K562 (cell line): Measurements from ENCODE around the gene FBLIM1. TPM values are rescaled to one million over a fixed set of nuclear protein-coding genes. Genes with fewer than 3 reads are reported as not detected.

ENCODE experiments used
- ATAC-seq: fragments of 200-7000 bp; cut with Tn5 transposase; 3 replicates; pipeline ENCODE4 v1.9.1; 2020; ENCODE audit warnings: moderate library complexity
- BruUV-seq: library from RNA; stranded (reverse); fragments of 400-500 nt; replicated peaks from 2 replicates; lab custom pipeline; 2021; lab: Mats Ljungman, UMichigan
- CTCF ChIA-PET: fragments of 300-600 bp; formaldehyde crosslinking; extraction: SDS; loops from one replicate; lab custom pipeline; 2021; ENCODE audit warnings: low intra/inter-chr PET ratio; lab: Yijun Ruan, JAX
- POLR2A ChIA-PET: fragments of 300-600, 350-650 bp; sonication (Branson Sonifier 250); formaldehyde crosslinking; extraction: SDS; loops from one replicate; lab custom pipeline; 2021; ENCODE audit warnings: antibody characterized with exemption, inconsistent platforms; lab: Yijun Ruan, JAX
- DNase-seq, 4 experiments: peaks; one replicate each; pipeline versions ENCODE4 v3.0.0 to v3.0.0-alpha.2; 2011 to 2018; ENCODE audit warnings: low spot score in 3 of 4, mixed read lengths in 3 of 4; ENCODE audit errors: extremely low read depth in 1 of 4
- FAIRE-seq: peaks from 2 replicates; lab custom pipeline; 2011; peaks lifted over from hg19 to GRCh38; lab: Jason Lieb, UNC
- H2AFZ ChIP-seq: 2 replicates; pipeline ENCODE4 v1.6.0; 2011; ENCODE audit warnings: low read depth, low read length, control low read depth, inconsistent platforms
- H3K27ac ChIP-seq: fragments of 200-600 bp; 3 replicates; pipeline ENCODE4 v1.8.0; 2011; ENCODE audit warnings: low read depth, mild to moderate bottlenecking, control low read depth, inconsistent platforms, low read length, moderate library complexity, mixed read lengths; ENCODE audit errors: extremely low read depth
- H3K27me3 ChIP-seq, 2 experiments: fragments of 300-600 bp in 1 of 2; 2 replicates in 1 of 2; 3 replicates in 1 of 2; pipeline versions ENCODE4 v1.6.0 to v1.8.0; 2011; ENCODE audit warnings: inconsistent platforms in 2 of 2, low read length in 2 of 2, mild to moderate bottlenecking in 1 of 2, mixed read lengths in 1 of 2, moderate library complexity in 1 of 2; ENCODE audit not compliant: control insufficient read depth in 2 of 2, insufficient read depth in 2 of 2
- H3K36me3 ChIP-seq: fragments of 300-600 bp; 3 replicates; pipeline ENCODE4 v1.8.0; 2011; ENCODE audit warnings: mild to moderate bottlenecking, low read length, inconsistent platforms; ENCODE audit not compliant: control insufficient read depth, insufficient read depth
- H3K4me1 ChIP-seq, 2 experiments: fragments of 200-600 bp in 1 of 2; replicated peaks in 1 of 2; 2 replicates in 1 of 2; 3 replicates in 1 of 2; pipeline versions ENCODE4 v1.5.1 to v1.8.0; 2011; ENCODE audit warnings: inconsistent platforms in 2 of 2, low read length in 2 of 2, mild to moderate bottlenecking in 1 of 2, mixed read lengths in 1 of 2, moderate library complexity in 1 of 2; ENCODE audit not compliant: control insufficient read depth in 2 of 2, insufficient read depth in 2 of 2
- H3K4me2 ChIP-seq: 2 replicates; pipeline ENCODE4 v1.6.1; 2011; ENCODE audit warnings: low read length, control low read depth, inconsistent platforms, mixed read lengths; ENCODE audit not compliant: insufficient read depth
- H3K4me3 ChIP-seq: fragments of 200-600 bp; sonication (generic), shearing (Covaris generic); 2 replicates; pipeline ENCODE4 v1.5.1; 2016; ENCODE audit warnings: control low read depth, inconsistent platforms
- H3K79me2 ChIP-seq: fragments of 200-600 bp; 3 replicates; pipeline ENCODE4 v1.8.0; 2011; ENCODE audit warnings: low read length, inconsistent platforms; ENCODE audit not compliant: control insufficient read depth, insufficient read depth
- H3K9ac ChIP-seq, 2 experiments: 2 replicates each; pipeline versions ENCODE4 v1.6.0 to v1.6.1; 2011; ENCODE audit warnings: low read depth in 2 of 2, low read length in 2 of 2, control low read depth in 1 of 2, inconsistent platforms in 1 of 2, mild to moderate bottlenecking in 1 of 2, mixed read lengths in 1 of 2; ENCODE audit not compliant: insufficient read depth in 1 of 2
- H3K9me1 ChIP-seq: one replicate; pipeline ENCODE4 v1.6.0; 2011; ENCODE audit warnings: inconsistent platforms, mild to moderate bottlenecking, low read length, moderate library complexity; ENCODE audit not compliant: control insufficient read depth, insufficient read depth
- H3K9me3 ChIP-seq: replicated peaks from 2 replicates; pipeline ENCODE4 v1.5.1; 2011; ENCODE audit warnings: low read depth, low read length, inconsistent platforms; ENCODE audit not compliant: control insufficient read depth, insufficient read depth
- H4K20me1 ChIP-seq: replicated peaks from 2 replicates; pipeline ENCODE4 v1.6.1; 2011; ENCODE audit warnings: low read length, inconsistent platforms, mixed read lengths; ENCODE audit not compliant: control insufficient read depth, insufficient read depth
- ATF1 ChIP-seq, 2 experiments: fragments of 450-650 bp in 1 of 2; IDR thresholded peaks; 2 replicates each; pipeline ENCODE4 v1.6.1; 2016; ENCODE audit warnings: missing compliant biosample characterization in 1 of 2, missing genetic modification characterization in 1 of 2
- POLR2AphosphoS5 ChIP-seq: IDR thresholded peaks from 2 replicates; pipeline ENCODE4 v1.6.1; 2011; ENCODE audit warnings: mild to moderate bottlenecking, low read depth, low read length, moderate library complexity; ENCODE audit not compliant: control insufficient read depth, insufficient read depth
- POLR2G ChIP-seq: fragments of 200-400 bp; formaldehyde crosslinking; IDR thresholded peaks from 2 replicates; pipeline ENCODE4 v1.6.1; 2017; ENCODE audit warnings: low read depth, mild to moderate bottlenecking, antibody characterized with exemption, low read length, moderate library complexity
- TRIM24 ChIP-seq, 2 experiments: fragments of 450-650 bp; IDR thresholded peaks; 2 replicates each; pipeline ENCODE4 v1.6.1; 2016
- ZNF212 ChIP-seq: fragments of 450-650 bp; formaldehyde crosslinking; IDR thresholded peaks from 2 replicates; pipeline ENCODE4 v1.4.0; 2020; ENCODE audit warnings: mild to moderate bottlenecking
- ZNF347 ChIP-seq: fragments of 450-650 bp; formaldehyde crosslinking; IDR thresholded peaks from 2 replicates; pipeline ENCODE4 v1.4.0; 2020; ENCODE audit warnings: low read depth, mild to moderate bottlenecking, moderate library complexity
- ZNF75A ChIP-seq: fragments of 450-650 bp; formaldehyde crosslinking; IDR thresholded peaks from 2 replicates; pipeline ENCODE4 v1.4.0; 2020; ENCODE audit warnings: mild to moderate bottlenecking
- WGBS: fragments of 100-300 bp; shearing (Covaris generic); methylation state at CpG from one replicate; pipeline ENCODE4 v1.1.6; 2016; ENCODE audit warnings: low coverage, mixed read lengths; ENCODE audit not compliant: insufficient coverage; ENCODE audit errors: missing lambda C conversion rate; 5-methylcytosine and 5-hydroxymethylcytosine counted together
- in situ Hi-C: fragments of 300-500 bp; cut with MboI; formaldehyde crosslinking; loops from 4 replicates; pipeline ENCODE4 v1.15.0; 2018; ENCODE audit warnings: inconsistent platforms, mixed read lengths
- intact Hi-C: fragments of 100-400 bp; cut with micrococcal nuclease; formaldehyde crosslinking; loops from 2 replicates; pipeline ENCODE4 v1.14.2; 2022
- polyA plus RNA-seq, 8 experiments: library from polyadenylated mRNA; depleted of rRNA in 4 of 8; stranded (reverse) in 5 of 8; unstranded in 3 of 8; fragments of >200 nt; fragmentation: Nextera tagmentation in 2 of 8; fragmentation: Illumina TruSeq in 1 of 8; extraction: Ambion mirVana in 2 of 8; extraction: Trizol in 1 of 8; gene quantifications; 2 replicates each; pipeline versions ENCODE4 v1.2.1 to v1.2.3, GENCODE V29; 2011 to 2014; ENCODE audit warnings: inconsistent platforms in 1 of 8, missing spikeins in 1 of 8
- total RNA-seq, 7 experiments: library from RNA; depleted of rRNA in 6 of 7; stranded (reverse); fragments of >200 nt in 6 of 7; fragmentation: Illumina TruSeq in 2 of 7; extraction: Trizol in 2 of 7; gene quantifications; 2 replicates each; pipeline versions ENCODE4 v1.2.1 to v1.2.3, GENCODE V29; 2011 to 2021; ENCODE audit warnings: low replicate concordance in 1 of 7
- TF ChIP-seq, protein P1 (sequence below): IDR thresholded peaks from 2 replicates; pipeline ENCODE4 v1.6.1; 2016; ENCODE audit warnings: missing genetic modification characterization, missing compliant biosample characterization
- TF ChIP-seq, protein P2 (sequence below): fragments of 250-450 bp; sonication (Bioruptor Pico); IDR thresholded peaks from 2 replicates; pipeline ENCODE4 v1.4.0; 2020; ENCODE audit warnings: mild to moderate bottlenecking, moderate library complexity, borderline replicate concordance

Gene FBLIM1
- total and polyA plus RNA-seq, 9 of the 15 experiments (the other 6 are each of a cell fraction or from before 2014, with no cell fraction given), result 0.14 to 0.24 TPM; not detected in 7

DNA sequence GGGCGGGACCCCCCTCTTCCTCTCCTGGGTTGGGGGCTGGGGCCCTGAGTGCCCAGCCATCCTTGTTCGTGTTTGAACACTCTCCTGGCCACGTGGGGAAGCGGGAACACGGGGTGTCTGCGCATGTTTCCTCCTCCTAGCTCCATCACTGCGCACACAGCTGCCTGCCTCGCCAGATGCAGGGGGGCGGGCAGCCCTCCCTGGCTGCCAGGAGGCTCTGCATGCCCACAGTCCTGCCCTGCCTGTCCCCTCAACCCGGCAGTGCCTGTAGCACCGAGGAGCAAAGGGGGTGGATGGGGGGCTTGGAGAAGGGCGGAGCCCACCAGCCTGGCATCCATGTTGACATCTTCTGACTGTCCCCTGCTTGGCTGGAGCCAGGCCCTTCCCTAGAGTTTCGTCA, 24.3 kb upstream of the FBLIM1 start:
- POLR2A ChIA-PET, result interaction anchor here (0.5 to 1.0 kb wide), 3 partner anchors 12 to 282 kb away, joined by 3 read pairs; no protein-coding TSS in a partner anchor
- BruUV-seq, result no TSS peak
- 75% methylated on average over 11 of the region's 13 CpGs for WGBS

More for the DNA sequence above, 24.3 kb upstream of the FBLIM1 start:
- Histone ChIP-seq H3K4me2 (no peak overlapping the region), H3K9ac (no peak overlapping the region; a peak in 1 of 4 replicates), H3K27me3 (no peaks in the 10 kb centered on the region), H3K27ac (no peak overlapping the region), H3K9me1 (no peaks in the 10 kb centered on the region), H3K36me3 (peaks cover 51% of the 10 kb centered on the region; the same call in 2 of the 3 replicates), H3K9me3 (no peaks in the 10 kb centered on the region), H4K20me1 (no peaks in the 10 kb centered on the region; the same call in 1 of the 2 replicates), H3K79me2 (no peaks in the 10 kb centered on the region), H3K4me3 (no peak overlapping the region), H3K4me1 (peaks cover 0 to 67% of the 10 kb centered on the region in 2 experiments; a peak in 2 of 5 replicates), H2AFZ (no peak overlapping the region)
- CTCF ChIA-PET, result no interaction called here
- DNase-seq, result no peak
- TF ChIP-seq ZNF347 (CRISPR knock-in tag), result no peak
- 0 out of 2 replicates have a peak, but pooled peaks have one; percentile 1 for TF ChIP-seq POLR2G
- no peak for TF ChIP-seq ZNF212 (CRISPR knock-in tag)
- TF ChIP-seq ATF1 (CRISPR knock-in tag; IDR thresholded peaks at IDR 0.05), result no peak
- no peak for TF ChIP-seq ATF1 (tag; IDR thresholded peaks at IDR 0.05)
- TF ChIP-seq, protein P1, sequence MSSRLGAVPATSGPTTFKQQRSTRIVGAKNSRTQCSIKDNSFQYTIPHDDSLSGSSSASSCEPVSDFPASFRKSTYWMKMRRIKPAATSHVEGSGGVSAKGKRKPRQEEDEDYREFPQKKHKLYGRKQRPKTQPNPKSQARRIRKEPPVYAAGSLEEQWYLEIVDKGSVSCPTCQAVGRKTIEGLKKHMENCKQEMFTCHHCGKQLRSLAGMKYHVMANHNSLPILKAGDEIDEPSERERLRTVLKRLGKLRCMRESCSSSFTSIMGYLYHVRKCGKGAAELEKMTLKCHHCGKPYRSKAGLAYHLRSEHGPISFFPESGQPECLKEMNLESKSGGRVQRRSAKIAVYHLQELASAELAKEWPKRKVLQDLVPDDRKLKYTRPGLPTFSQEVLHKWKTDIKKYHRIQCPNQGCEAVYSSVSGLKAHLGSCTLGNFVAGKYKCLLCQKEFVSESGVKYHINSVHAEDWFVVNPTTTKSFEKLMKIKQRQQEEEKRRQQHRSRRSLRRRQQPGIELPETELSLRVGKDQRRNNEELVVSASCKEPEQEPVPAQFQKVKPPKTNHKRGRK (tag), result no peak
- TF ChIP-seq, protein P2, sequence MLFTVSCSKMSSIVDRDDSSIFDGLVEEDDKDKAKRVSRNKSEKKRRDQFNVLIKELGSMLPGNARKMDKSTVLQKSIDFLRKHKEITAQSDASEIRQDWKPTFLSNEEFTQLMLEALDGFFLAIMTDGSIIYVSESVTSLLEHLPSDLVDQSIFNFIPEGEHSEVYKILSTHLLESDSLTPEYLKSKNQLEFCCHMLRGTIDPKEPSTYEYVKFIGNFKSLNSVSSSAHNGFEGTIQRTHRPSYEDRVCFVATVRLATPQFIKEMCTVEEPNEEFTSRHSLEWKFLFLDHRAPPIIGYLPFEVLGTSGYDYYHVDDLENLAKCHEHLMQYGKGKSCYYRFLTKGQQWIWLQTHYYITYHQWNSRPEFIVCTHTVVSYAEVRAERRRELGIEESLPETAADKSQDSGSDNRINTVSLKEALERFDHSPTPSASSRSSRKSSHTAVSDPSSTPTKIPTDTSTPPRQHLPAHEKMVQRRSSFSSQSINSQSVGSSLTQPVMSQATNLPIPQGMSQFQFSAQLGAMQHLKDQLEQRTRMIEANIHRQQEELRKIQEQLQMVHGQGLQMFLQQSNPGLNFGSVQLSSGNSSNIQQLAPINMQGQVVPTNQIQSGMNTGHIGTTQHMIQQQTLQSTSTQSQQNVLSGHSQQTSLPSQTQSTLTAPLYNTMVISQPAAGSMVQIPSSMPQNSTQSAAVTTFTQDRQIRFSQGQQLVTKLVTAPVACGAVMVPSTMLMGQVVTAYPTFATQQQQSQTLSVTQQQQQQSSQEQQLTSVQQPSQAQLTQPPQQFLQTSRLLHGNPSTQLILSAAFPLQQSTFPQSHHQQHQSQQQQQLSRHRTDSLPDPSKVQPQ, result no peak
- TF ChIP-seq POLR2AphosphoS5, result 0 out of 2 replicates have a peak, but pooled peaks have one; percentile 12
- TF ChIP-seq ZNF75A (CRISPR knock-in tag), result no peak
- TF ChIP-seq TRIM24 (IDR thresholded peaks at IDR 0.05), result no peak
- ATAC-seq, result no peak
- in situ Hi-C loops (no loop called here), intact Hi-C loops (no loop called here)
- FAIRE-seq, result no peak
